SK-N-SH (cell line): ENCODE data around the gene CEP78. TPM values are rescaled to one million over a fixed set of nuclear protein-coding genes. Genes with fewer than 3 reads are reported as not detected.

Experiments used
- CTCF ChIA-PET: fragments of 300-600, 350-600 bp; formaldehyde crosslinking; extraction: SDS; loops from one replicate; lab custom pipeline; 2021; lab: Yijun Ruan, JAX
- POLR2A ChIA-PET: fragments of 350-600 bp; sonication (Branson Sonifier 250); formaldehyde crosslinking; extraction: SDS; loops from one replicate; lab custom pipeline; 2020; ENCODE audit warnings: antibody characterized with exemption, inconsistent platforms; lab: Yijun Ruan, JAX
- DNase-seq: peaks from one replicate; pipeline ENCODE4 v3.0.0; 2012
- H2AFZ ChIP-seq: fragments of 200-600 bp; sonication (generic); 2 replicates; pipeline ENCODE4 v1.8.1; 2016; ENCODE audit warnings: antibody characterized with exemption, mild to moderate bottlenecking, low read depth
- H3F3A ChIP-seq: fragments of 200-600 bp; sonication (generic); replicated peaks from 2 replicates; pipeline ENCODE3; 2016; ENCODE audit warnings: antibody characterized with exemption, mild to moderate bottlenecking; ENCODE audit not compliant: insufficient read depth
- H3K27ac ChIP-seq, 2 experiments: fragments of 200-500 bp in 1 of 2; fragments of 200-600 bp in 1 of 2; sonication (Bioruptor generic) in 1 of 2; sonication (generic), shearing (Covaris generic) in 1 of 2; 2 replicates each; pipeline versions ENCODE4 v1.5.1 to v1.6.1; 2014 to 2016; ENCODE audit warnings: low read depth in 2 of 2, inconsistent platforms in 1 of 2, low read length in 1 of 2, mild to moderate bottlenecking in 1 of 2, mixed read lengths in 1 of 2
- H3K27me3 ChIP-seq: fragments of 200-600 bp; sonication (generic), shearing (Covaris generic); 2 replicates; pipeline ENCODE4 v1.6.1; 2016; ENCODE audit warnings: mixed run types; ENCODE audit not compliant: insufficient read depth
- H3K36me3 ChIP-seq, 2 experiments: fragments of 200-500 bp in 1 of 2; fragments of 200-600 bp in 1 of 2; sonication (Bioruptor generic) in 1 of 2; sonication (generic) in 1 of 2; replicated peaks in 1 of 2; 2 replicates each; pipeline versions ENCODE3 to v1.5.1; 2014 to 2016; ENCODE audit warnings: low read length in 1 of 2, mild to moderate bottlenecking in 1 of 2; ENCODE audit not compliant: insufficient read depth in 2 of 2, control insufficient read depth in 1 of 2
- H3K4me1 ChIP-seq, 2 experiments: fragments of 200-500 bp in 1 of 2; fragments of 200-600 bp in 1 of 2; sonication (Bioruptor generic) in 1 of 2; sonication (generic), shearing (Covaris generic) in 1 of 2; 2 replicates each; pipeline versions ENCODE4 v1.5.1 to v1.6.1; 2014 to 2016; ENCODE audit warnings: low read depth in 1 of 2, low read length in 1 of 2, mixed run types in 1 of 2; ENCODE audit not compliant: insufficient read depth in 2 of 2, control insufficient read depth in 1 of 2
- H3K4me2 ChIP-seq: fragments of 200-600 bp; sonication (generic), shearing (Covaris generic); 2 replicates; pipeline ENCODE4 v1.6.1; 2017; ENCODE audit warnings: mixed run types
- H3K4me3 ChIP-seq, 2 experiments: fragments of 200-500 bp in 1 of 2; fragments of 200-600 bp in 1 of 2; sonication (Bioruptor generic) in 1 of 2; sonication (generic), shearing (Covaris generic) in 1 of 2; 2 replicates each; pipeline versions ENCODE4 v1.5.1 to v1.8.1; 2014 to 2016; ENCODE audit warnings: low read depth in 2 of 2, inconsistent platforms in 1 of 2, low read length in 1 of 2, mild to moderate bottlenecking in 1 of 2, mixed read lengths in 1 of 2, moderate library complexity in 1 of 2
- H3K79me2 ChIP-seq: fragments of 200-600 bp; sonication (generic); 2 replicates; pipeline ENCODE4 v1.8.1; 2017; ENCODE audit warnings: mild to moderate bottlenecking; ENCODE audit not compliant: insufficient read depth
- H3K9ac ChIP-seq: fragments of 200-600 bp; sonication (generic); 2 replicates; pipeline ENCODE4 v1.6.1; 2017; ENCODE audit warnings: mixed run types
- H3K9me2 ChIP-seq: fragments of 200-600 bp; sonication (generic); 2 replicates; pipeline ENCODE4 v1.6.1; 2017; ENCODE audit warnings: mixed run types
- H3K9me3 ChIP-seq: fragments of 200-600 bp; sonication (generic); 2 replicates; pipeline ENCODE4 v1.6.1; 2017; ENCODE audit warnings: mixed run types, mild to moderate bottlenecking, moderate library complexity
- H4K20me1 ChIP-seq: fragments of 200-600 bp; sonication (generic); 2 replicates; pipeline ENCODE4 v1.6.1; 2017; ENCODE audit warnings: mild to moderate bottlenecking, mixed run types; ENCODE audit not compliant: insufficient read depth
- CHD2 ChIP-seq: fragments of 150-350 bp; IDR thresholded peaks from 2 replicates; pipeline ENCODE4 v1.6.1; 2018; ENCODE audit warnings: low read length; ENCODE audit not compliant: partially characterized antibody
- ELF1 ChIP-seq: IDR thresholded peaks from 2 replicates; pipeline ENCODE4 v1.4.0; 2012
- FOXM1 ChIP-seq: IDR thresholded peaks from 2 replicates; pipeline ENCODE4 v1.4.0; 2012; ENCODE audit warnings: low read depth, mild to moderate bottlenecking
- GABPA ChIP-seq: IDR thresholded peaks from 2 replicates; pipeline ENCODE4 v1.4.0; 2012; ENCODE audit warnings: low read depth, mild to moderate bottlenecking
- GATA2 ChIP-seq: sonication (generic); formaldehyde crosslinking; IDR thresholded peaks from 2 replicates; pipeline ENCODE4 v1.5.0; 2020; ENCODE audit warnings: mild to moderate bottlenecking, missing genetic modification reagents
- MXI1 ChIP-seq: IDR thresholded peaks from 2 replicates; pipeline ENCODE4 v1.6.1; 2012; ENCODE audit warnings: mild to moderate bottlenecking, low read depth, low read length, improper control_type of control experiment
- NFIC ChIP-seq: IDR thresholded peaks from 2 replicates; pipeline ENCODE4 v1.4.0; 2012; ENCODE audit warnings: borderline replicate concordance
- NRF1 ChIP-seq: IDR thresholded peaks from 2 replicates; pipeline ENCODE4 v1.6.1; 2012; ENCODE audit warnings: low read depth, mild to moderate bottlenecking, low read length
- POLR2AphosphoS5 ChIP-seq: IDR thresholded peaks from 2 replicates; pipeline ENCODE4 v1.6.1; 2012; ENCODE audit warnings: low read depth, low read length
- RCOR1 ChIP-seq: fragments of 150-350 bp; IDR thresholded peaks from 2 replicates; pipeline ENCODE4 v1.6.1; 2017; ENCODE audit warnings: antibody characterized with exemption, low read length
- RXRA ChIP-seq: IDR thresholded peaks from 2 replicates; pipeline ENCODE4 v1.4.0; 2012; ENCODE audit warnings: low read depth, mild to moderate bottlenecking, borderline replicate concordance
- SIN3A ChIP-seq: IDR thresholded peaks from 2 replicates; pipeline ENCODE4 v1.6.1; 2012; ENCODE audit warnings: low read depth, mild to moderate bottlenecking, low read length, moderate library complexity, borderline replicate concordance
- TAF1 ChIP-seq: IDR thresholded peaks from 2 replicates; pipeline ENCODE4 v1.6.1; 2012; ENCODE audit warnings: low read depth, mild to moderate bottlenecking, low read length, moderate library complexity, borderline replicate concordance
- TCF12 ChIP-seq: IDR thresholded peaks from 2 replicates; pipeline ENCODE4 v1.4.0; 2012
- YY1 ChIP-seq: IDR thresholded peaks from 2 replicates; pipeline ENCODE4 v1.4.0; 2012; ENCODE audit warnings: low read depth, mild to moderate bottlenecking
- WGBS: methylation state at CpG from one replicate; pipeline ENCODE4 v1.1.6; 2017; ENCODE audit warnings: low lambda C conversion rate; 5-methylcytosine and 5-hydroxymethylcytosine counted together
- polyA plus RNA-seq, 3 experiments: library from polyadenylated mRNA; depleted of rRNA; stranded (reverse); fragments of >200 nt; gene quantifications; 2 replicates each; pipeline ENCODE4 v1.2.3, GENCODE V29; 2012
- TF ChIP-seq, protein P1 (sequence below): IDR thresholded peaks from 2 replicates; pipeline ENCODE4; 2012
- TF ChIP-seq, protein P2 (sequence below): fragments of 150-350 bp; IDR thresholded peaks from 2 replicates; pipeline ENCODE4 v1.6.1; 2017; ENCODE audit warnings: antibody characterized with exemption, low read length, low read depth, borderline replicate concordance
- TF ChIP-seq, protein P3 (sequence below): fragments of 200-600 bp; sonication (generic); IDR thresholded peaks from 2 replicates; pipeline ENCODE4 v1.6.1; 2017; ENCODE audit warnings: antibody characterized with exemption, mild to moderate bottlenecking, moderate library complexity
- TF ChIP-seq, protein P4 (sequence below): IDR thresholded peaks from 2 replicates; pipeline ENCODE4 v1.4.0; 2012; ENCODE audit warnings: low read depth, borderline replicate concordance
- TF ChIP-seq, protein P5 (sequence below): fragments of 150-350 bp; IDR thresholded peaks from 2 replicates; pipeline ENCODE4 v1.6.1; 2016; ENCODE audit warnings: mild to moderate bottlenecking, low read depth, low read length
- TF ChIP-seq, protein P6 (sequence below): IDR thresholded peaks from 2 replicates; pipeline ENCODE4 v1.6.1; 2012; ENCODE audit warnings: mild to moderate bottlenecking, low read depth, low read length, moderate library complexity
- TF ChIP-seq, protein P7 (sequence below): IDR thresholded peaks from 2 replicates; pipeline ENCODE4 v1.4.0; 2012; ENCODE audit warnings: low read depth

Gene CEP78
- polyA plus RNA-seq (2012; rRNA removed) = 6.2 and 7.9 TPM in 2 replicates
- 7.7 and 7.9 TPM in 2 replicates for polyA plus RNA-seq (2012; cell fraction: cytosol; rRNA removed)
- 9.6 and 13.2 TPM in 2 replicates for polyA plus RNA-seq (2012; cell fraction: nucleus; rRNA removed)

DNA sequence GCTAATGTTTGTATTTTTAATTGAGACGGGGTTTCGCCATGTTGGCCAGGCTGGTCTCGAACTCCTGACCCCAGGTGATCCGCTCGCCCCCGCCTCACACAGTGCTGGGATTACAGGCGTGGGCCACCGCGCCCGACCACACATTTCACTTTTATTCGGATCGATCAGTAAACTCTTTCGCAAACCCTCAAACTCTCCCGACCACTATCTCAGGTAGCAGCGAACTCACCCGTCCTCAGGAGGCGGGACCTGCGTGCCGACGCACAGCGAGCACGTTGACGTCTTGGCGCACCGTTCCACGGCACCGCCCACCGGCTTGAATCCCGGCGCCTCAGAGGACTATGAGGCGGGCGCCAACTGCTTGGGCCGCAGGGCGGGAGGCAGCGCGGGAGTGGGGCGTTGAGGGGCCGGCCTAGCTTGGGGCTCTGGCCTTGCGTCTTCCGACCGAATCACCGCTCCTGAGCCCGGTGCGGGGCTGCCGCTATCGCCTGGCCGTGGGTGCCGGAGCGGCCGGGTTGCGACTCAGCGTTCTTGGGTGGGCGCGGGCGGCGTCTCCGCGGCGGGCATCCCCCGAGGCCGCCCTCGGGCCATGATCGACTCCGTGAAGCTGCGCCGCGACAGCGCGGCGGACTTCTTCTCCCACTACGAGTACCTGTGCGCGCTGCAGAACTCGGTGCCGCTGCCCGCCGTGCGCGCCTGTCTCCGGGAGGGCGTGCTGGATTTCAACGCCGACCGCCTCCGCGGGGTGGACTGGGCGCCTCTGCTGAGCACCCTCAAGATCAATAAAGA lies at the start of gene CEP78:
Gene CEP78 (plus strand): TSS at position 314 of the 789 bp plus-strand sequence. CDS start 276 bp downstream, at position 590.
- DNase-seq = peak; percentile 93
- no peaks in the 10 kb centered on the region for H3K27me3 ChIP-seq
- no peaks in the 10 kb centered on the region for H3K9me3 ChIP-seq
- peaks cover 0 to 4% of the 10 kb centered on the region in 2 experiments; a peak in 2 of 4 replicates for H3K4me1 ChIP-seq
- ChIA-PET CTCF (interaction anchor here (0.9 to 2.3 kb wide), 4 partner anchors 25 to 802 kb away, joined by 3 to 7 read pairs (median 4); no protein-coding TSS in a partner anchor), POLR2A (interaction anchor here (1.7 kb wide), 1 partner anchor 61 kb away, joined by 13 read pairs; the partner anchor contains the start of gene PSAT1)
- H3K36me3 ChIP-seq = peaks cover 0 to 6% of the 10 kb centered on the region in 2 experiments
- H3F3A ChIP-seq = no peaks in the 10 kb centered on the region
- H4K20me1 ChIP-seq = no peaks in the 10 kb centered on the region
- H3K79me2 ChIP-seq = peaks cover 27% of the 10 kb centered on the region
- H3K4me2 ChIP-seq = peak within 1 kb of the TSS; percentile 93
- H3K27ac ChIP-seq = peak within 1 kb of the TSS; percentile 61 to 70
- H3K9ac ChIP-seq = peak within 1 kb of the TSS; percentile 86
- peak within 1 kb of the TSS; percentile 82 to 98 for H3K4me3 ChIP-seq
- no peaks in the 10 kb centered on the region for H3K9me2 ChIP-seq
- WGBS = under 1% methylated on average over 19 of the region's 87 CpGs
- H2AFZ ChIP-seq = peak within 1 kb of the TSS; percentile 100
- TF ChIP-seq, protein P1, sequence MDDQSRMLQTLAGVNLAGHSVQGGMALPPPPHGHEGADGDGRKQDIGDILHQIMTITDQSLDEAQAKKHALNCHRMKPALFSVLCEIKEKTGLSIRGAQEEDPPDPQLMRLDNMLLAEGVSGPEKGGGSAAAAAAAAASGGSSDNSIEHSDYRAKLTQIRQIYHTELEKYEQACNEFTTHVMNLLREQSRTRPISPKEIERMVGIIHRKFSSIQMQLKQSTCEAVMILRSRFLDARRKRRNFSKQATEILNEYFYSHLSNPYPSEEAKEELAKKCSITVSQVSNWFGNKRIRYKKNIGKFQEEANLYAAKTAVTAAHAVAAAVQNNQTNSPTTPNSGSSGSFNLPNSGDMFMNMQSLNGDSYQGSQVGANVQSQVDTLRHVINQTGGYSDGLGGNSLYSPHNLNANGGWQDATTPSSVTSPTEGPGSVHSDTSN = no peak
- TF ChIP-seq NRF1 (peak; percentile 26; the same call in 1 of the 2 replicates), SIN3A (no peak; the same call in 1 of the 2 replicates), NFIC (no peak), POLR2AphosphoS5 (peak; percentile 97), TCF12 (peak; percentile 22; the same call in 1 of the 2 replicates), YY1 (peak; percentile 72; the same call in 1 of the 2 replicates), MXI1 (peak; percentile 84), GATA2 (CRISPR knock-in tag) (no peak), RXRA (no peak), ELF1 (no peak), TAF1 (peak; percentile 36; the same call in 1 of the 2 replicates), RCOR1 (no peak), CHD2 (peak; percentile 7), GABPA (no peak), FOXM1 (no peak)
- TF ChIP-seq, protein P2, sequence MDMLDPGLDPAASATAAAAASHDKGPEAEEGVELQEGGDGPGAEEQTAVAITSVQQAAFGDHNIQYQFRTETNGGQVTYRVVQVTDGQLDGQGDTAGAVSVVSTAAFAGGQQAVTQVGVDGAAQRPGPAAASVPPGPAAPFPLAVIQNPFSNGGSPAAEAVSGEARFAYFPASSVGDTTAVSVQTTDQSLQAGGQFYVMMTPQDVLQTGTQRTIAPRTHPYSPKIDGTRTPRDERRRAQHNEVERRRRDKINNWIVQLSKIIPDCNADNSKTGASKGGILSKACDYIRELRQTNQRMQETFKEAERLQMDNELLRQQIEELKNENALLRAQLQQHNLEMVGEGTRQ = no peak
- TF ChIP-seq, protein P3, sequence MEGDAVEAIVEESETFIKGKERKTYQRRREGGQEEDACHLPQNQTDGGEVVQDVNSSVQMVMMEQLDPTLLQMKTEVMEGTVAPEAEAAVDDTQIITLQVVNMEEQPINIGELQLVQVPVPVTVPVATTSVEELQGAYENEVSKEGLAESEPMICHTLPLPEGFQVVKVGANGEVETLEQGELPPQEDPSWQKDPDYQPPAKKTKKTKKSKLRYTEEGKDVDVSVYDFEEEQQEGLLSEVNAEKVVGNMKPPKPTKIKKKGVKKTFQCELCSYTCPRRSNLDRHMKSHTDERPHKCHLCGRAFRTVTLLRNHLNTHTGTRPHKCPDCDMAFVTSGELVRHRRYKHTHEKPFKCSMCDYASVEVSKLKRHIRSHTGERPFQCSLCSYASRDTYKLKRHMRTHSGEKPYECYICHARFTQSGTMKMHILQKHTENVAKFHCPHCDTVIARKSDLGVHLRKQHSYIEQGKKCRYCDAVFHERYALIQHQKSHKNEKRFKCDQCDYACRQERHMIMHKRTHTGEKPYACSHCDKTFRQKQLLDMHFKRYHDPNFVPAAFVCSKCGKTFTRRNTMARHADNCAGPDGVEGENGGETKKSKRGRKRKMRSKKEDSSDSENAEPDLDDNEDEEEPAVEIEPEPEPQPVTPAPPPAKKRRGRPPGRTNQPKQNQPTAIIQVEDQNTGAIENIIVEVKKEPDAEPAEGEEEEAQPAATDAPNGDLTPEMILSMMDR = no peak
- TF ChIP-seq, protein P4, sequence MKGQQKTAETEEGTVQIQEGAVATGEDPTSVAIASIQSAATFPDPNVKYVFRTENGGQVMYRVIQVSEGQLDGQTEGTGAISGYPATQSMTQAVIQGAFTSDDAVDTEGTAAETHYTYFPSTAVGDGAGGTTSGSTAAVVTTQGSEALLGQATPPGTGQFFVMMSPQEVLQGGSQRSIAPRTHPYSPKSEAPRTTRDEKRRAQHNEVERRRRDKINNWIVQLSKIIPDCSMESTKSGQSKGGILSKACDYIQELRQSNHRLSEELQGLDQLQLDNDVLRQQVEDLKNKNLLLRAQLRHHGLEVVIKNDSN = no peak
- TF ChIP-seq, protein P5, sequence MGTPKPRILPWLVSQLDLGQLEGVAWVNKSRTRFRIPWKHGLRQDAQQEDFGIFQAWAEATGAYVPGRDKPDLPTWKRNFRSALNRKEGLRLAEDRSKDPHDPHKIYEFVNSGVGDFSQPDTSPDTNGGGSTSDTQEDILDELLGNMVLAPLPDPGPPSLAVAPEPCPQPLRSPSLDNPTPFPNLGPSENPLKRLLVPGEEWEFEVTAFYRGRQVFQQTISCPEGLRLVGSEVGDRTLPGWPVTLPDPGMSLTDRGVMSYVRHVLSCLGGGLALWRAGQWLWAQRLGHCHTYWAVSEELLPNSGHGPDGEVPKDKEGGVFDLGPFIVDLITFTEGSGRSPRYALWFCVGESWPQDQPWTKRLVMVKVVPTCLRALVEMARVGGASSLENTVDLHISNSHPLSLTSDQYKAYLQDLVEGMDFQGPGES = no peak
- TF ChIP-seq, protein P6, sequence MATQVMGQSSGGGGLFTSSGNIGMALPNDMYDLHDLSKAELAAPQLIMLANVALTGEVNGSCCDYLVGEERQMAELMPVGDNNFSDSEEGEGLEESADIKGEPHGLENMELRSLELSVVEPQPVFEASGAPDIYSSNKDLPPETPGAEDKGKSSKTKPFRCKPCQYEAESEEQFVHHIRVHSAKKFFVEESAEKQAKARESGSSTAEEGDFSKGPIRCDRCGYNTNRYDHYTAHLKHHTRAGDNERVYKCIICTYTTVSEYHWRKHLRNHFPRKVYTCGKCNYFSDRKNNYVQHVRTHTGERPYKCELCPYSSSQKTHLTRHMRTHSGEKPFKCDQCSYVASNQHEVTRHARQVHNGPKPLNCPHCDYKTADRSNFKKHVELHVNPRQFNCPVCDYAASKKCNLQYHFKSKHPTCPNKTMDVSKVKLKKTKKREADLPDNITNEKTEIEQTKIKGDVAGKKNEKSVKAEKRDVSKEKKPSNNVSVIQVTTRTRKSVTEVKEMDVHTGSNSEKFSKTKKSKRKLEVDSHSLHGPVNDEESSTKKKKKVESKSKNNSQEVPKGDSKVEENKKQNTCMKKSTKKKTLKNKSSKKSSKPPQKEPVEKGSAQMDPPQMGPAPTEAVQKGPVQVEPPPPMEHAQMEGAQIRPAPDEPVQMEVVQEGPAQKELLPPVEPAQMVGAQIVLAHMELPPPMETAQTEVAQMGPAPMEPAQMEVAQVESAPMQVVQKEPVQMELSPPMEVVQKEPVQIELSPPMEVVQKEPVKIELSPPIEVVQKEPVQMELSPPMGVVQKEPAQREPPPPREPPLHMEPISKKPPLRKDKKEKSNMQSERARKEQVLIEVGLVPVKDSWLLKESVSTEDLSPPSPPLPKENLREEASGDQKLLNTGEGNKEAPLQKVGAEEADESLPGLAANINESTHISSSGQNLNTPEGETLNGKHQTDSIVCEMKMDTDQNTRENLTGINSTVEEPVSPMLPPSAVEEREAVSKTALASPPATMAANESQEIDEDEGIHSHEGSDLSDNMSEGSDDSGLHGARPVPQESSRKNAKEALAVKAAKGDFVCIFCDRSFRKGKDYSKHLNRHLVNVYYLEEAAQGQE = no peak
- TF ChIP-seq, protein P7, sequence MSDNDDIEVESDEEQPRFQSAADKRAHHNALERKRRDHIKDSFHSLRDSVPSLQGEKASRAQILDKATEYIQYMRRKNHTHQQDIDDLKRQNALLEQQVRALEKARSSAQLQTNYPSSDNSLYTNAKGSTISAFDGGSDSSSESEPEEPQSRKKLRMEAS = peak; percentile 67; the same call in 1 of the 2 replicates
